HFFc6 (cell line): Measurements from ENCODE around the gene TOP2A. TPM values are rescaled to one million over a fixed set of nuclear protein-coding genes. Genes with fewer than 3 reads are reported as not detected.
A peak's percentile ranks its signal among the peaks of the same experiment; 100 is the strongest.
"Not testable (repeated sequence)": the region's sequence is repeated elsewhere in the genome, so short reads cannot be mapped to it uniquely, and the experiment has no call there.

Source experiments
- DNase-seq: peaks from one replicate; pipeline ENCODE4 v3.0.0-alpha.2; 2018
- H3K27ac Mint-ChIP-seq: 2 replicates; pipeline ENCODE4 v1.8.0; 2020; ENCODE audit warnings: mild to moderate bottlenecking, mixed read lengths
- H3K27me3 Mint-ChIP-seq: 2 replicates; pipeline ENCODE4 v1.8.0; 2021; ENCODE audit warnings: mild to moderate bottlenecking, moderate library complexity, mixed read lengths; ENCODE audit not compliant: insufficient read depth
- H3K36me3 Mint-ChIP-seq: 2 replicates; pipeline ENCODE4 v1.8.0; 2021; ENCODE audit warnings: low read depth, mixed read lengths
- H3K4me1 Mint-ChIP-seq: 2 replicates; pipeline ENCODE4 v1.8.0; 2020; ENCODE audit warnings: low read depth, mixed read lengths
- H3K4me3 Mint-ChIP-seq: 2 replicates; pipeline ENCODE4 v1.8.0; 2020; ENCODE audit warnings: mild to moderate bottlenecking, moderate library complexity, mixed read lengths
- H3K9me3 Mint-ChIP-seq: 2 replicates; pipeline ENCODE4 v1.8.0; 2020; ENCODE audit warnings: mild to moderate bottlenecking, mixed read lengths
- CTCF ChIP-seq: fragments of 200-600 bp; sonication (generic); IDR thresholded peaks from 2 replicates; pipeline ENCODE4 v1.5.0; 2021; ENCODE audit warnings: antibody characterized with exemption, mild to moderate bottlenecking
- total RNA-seq, 6 experiments: library from RNA; stranded (reverse); fragmentation: NEBNext Ultra II Directional; extraction: Animal tissue kit (Norgen Biotek cat#: 25700); gene quantifications; 2 replicates in 1 of 6; 3 replicates in 5 of 6; pipeline ENCODE4 v1.2.3, GENCODE V29; 2021

TOP2A gene
- total RNA-seq, 6 experiments from 2014 or later: 73.2 to 170 (median 150) TPM

- Mint-ChIP-seq H3K27ac (peak overlapping the region; percentile 24; the same call in 1 of the 2 replicates), H3K27me3 (peaks cover 5% of the 10 kb centered on the region), H3K9me3 (no peaks in the 10 kb centered on the region), H3K36me3 (peaks cover 17% of the 10 kb centered on the region; the same call in 1 of the 2 replicates), H3K4me3 (no peak overlapping the region), H3K4me1 (peaks cover 33% of the 10 kb centered on the region)
- TF ChIP-seq CTCF: no peak
- no peak for DNase-seq
Measured at GRCh38 chr17:40412880-40413279, 4.8 kb downstream of the TOP2A start.

- TF ChIP-seq CTCF: no peak
- Mint-ChIP-seq H3K4me3 (no peak overlapping the region), H3K9me3 (no peaks in the 10 kb centered on the region), H3K36me3 (peaks cover 21% of the 10 kb centered on the region; the same call in 1 of the 2 replicates), H3K27ac (no peak overlapping the region), H3K4me1 (peaks cover 32% of the 10 kb centered on the region), H3K27me3 (peaks cover 1% of the 10 kb centered on the region; the same call in 1 of the 2 replicates)
- DNase-seq: no peak
Measured at GRCh38 chr17:40411821-40412220, 5.9 kb downstream of the TOP2A start.

GRCh38 chr17:40410082-40410481, 7.6 kb downstream of the TOP2A start:
- TF ChIP-seq CTCF: no peak
- DNase-seq: no peak
- Mint-ChIP-seq H3K27ac (peak overlapping the region; percentile 52), H3K9me3 (no peaks in the 10 kb centered on the region), H3K4me1 (peaks cover 16% of the 10 kb centered on the region), H3K36me3 (peaks cover 12% of the 10 kb centered on the region; the same call in 1 of the 2 replicates), H3K27me3 (peaks cover 1% of the 10 kb centered on the region; the same call in 1 of the 2 replicates), H3K4me3 (no peak overlapping the region)

- peaks cover 14% of the 10 kb centered on the region for H3K4me1 Mint-ChIP-seq
- not testable (repeated sequence) for H3K27ac Mint-ChIP-seq, H3K9me3 Mint-ChIP-seq, DNase-seq, H3K4me3 Mint-ChIP-seq, H3K27me3 Mint-ChIP-seq
- peaks cover 12% of the 10 kb centered on the region; the same call in 1 of the 2 replicates for H3K36me3 Mint-ChIP-seq
Measured at GRCh38 chr17:40409540-40409939, 8.2 kb downstream of the TOP2A start.

- peaks cover 1% of the 10 kb centered on the region; the same call in 1 of the 2 replicates for H3K27me3 Mint-ChIP-seq
- H3K4me1 Mint-ChIP-seq: peaks cover 6% of the 10 kb centered on the region
- no peaks in the 10 kb centered on the region for H3K9me3 Mint-ChIP-seq
- no peak for TF ChIP-seq CTCF
- H3K27ac Mint-ChIP-seq: no peak overlapping the region
- H3K36me3 Mint-ChIP-seq: peaks cover 12% of the 10 kb centered on the region; the same call in 1 of the 2 replicates
- no peak overlapping the region for H3K4me3 Mint-ChIP-seq
- DNase-seq: no peak
Measured at GRCh38 chr17:40407460-40407859, 10.2 kb downstream of the TOP2A start.

- peak overlapping the region; percentile 32; the same call in 1 of the 2 replicates for H3K27ac Mint-ChIP-seq
- no peak overlapping the region for H3K4me3 Mint-ChIP-seq
- TF ChIP-seq CTCF: no peak
- no peaks in the 10 kb centered on the region for H3K27me3 Mint-ChIP-seq
- no peak for DNase-seq
- H3K36me3 Mint-ChIP-seq: peaks cover 31% of the 10 kb centered on the region; the same call in 1 of the 2 replicates
- H3K4me1 Mint-ChIP-seq: peaks cover 5% of the 10 kb centered on the region; the same call in 1 of the 2 replicates
- no peaks in the 10 kb centered on the region for H3K9me3 Mint-ChIP-seq
Measured at GRCh38 chr17:40404003-40404402, 13.7 kb downstream of the TOP2A start.
